Glomerular visceral epithelial cell (primary cell): ENCODE measurements around the gene DNASE2.
"Not testable (repeated sequence)": the region's sequence is repeated elsewhere in the genome, so short reads cannot be mapped to it uniquely, and the experiment has no call there.

ENCODE experiments used
- DNase-seq: peaks from one replicate; pipeline ENCODE4 v3.0.0-alpha.2; 2016; ENCODE audit errors: extremely low spot score

DNASE2 gene

DNA sequence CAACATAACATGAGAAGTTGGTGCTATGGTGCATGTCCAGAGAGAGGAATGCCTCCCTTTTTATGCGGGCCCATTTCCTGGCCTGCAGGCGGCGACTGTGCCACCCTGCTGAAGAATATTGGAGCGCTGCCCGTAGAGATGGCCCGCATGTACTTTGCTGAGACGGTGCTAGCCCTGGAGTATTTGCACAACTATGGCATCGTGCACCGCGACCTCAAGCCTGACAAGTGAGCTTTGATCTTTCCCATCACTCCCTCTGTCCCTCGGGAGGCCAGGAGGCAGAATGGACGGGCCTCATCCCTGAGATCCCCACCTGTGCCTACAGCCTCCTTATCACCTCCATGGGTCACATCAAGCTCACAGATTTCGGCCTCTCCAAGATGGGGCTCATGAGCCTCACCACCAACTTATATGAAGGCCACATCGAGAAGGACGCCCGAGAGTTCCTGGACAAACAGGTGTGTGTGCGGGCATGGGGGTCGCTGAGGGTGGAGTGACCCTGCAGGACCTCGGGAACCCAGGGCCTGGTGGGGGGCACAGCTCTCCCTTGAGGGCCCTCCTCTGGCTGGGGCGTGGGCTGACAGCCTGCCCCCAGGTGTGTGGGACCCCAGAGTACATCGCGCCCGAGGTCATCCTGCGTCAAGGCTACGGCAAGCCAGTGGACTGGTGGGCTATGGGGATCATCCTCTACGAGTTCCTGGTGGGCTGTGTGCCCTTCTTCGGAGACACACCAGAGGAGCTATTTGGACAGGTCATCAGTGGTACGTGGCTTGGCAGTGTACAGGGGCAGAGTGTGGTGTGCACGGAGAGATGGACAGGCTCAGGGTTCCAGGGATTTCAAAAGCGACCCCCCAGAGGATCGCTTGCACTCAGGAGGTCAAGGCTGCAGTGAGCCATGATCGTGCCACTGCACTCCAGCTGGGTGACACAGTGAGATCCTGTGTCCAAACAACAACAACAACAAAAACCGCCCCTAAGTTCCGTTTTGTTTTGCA is 16.2 kb downstream of the DNASE2 start:
- DNase-seq: no peak

- DNase-seq: no peak
Observed at GRCh38 chr19:12864143-12864542, 17.1 kb downstream of the DNASE2 start.

- no peak for DNase-seq
Observed at GRCh38 chr19:12859546-12859945, 21.7 kb downstream of the DNASE2 start.

DNA sequence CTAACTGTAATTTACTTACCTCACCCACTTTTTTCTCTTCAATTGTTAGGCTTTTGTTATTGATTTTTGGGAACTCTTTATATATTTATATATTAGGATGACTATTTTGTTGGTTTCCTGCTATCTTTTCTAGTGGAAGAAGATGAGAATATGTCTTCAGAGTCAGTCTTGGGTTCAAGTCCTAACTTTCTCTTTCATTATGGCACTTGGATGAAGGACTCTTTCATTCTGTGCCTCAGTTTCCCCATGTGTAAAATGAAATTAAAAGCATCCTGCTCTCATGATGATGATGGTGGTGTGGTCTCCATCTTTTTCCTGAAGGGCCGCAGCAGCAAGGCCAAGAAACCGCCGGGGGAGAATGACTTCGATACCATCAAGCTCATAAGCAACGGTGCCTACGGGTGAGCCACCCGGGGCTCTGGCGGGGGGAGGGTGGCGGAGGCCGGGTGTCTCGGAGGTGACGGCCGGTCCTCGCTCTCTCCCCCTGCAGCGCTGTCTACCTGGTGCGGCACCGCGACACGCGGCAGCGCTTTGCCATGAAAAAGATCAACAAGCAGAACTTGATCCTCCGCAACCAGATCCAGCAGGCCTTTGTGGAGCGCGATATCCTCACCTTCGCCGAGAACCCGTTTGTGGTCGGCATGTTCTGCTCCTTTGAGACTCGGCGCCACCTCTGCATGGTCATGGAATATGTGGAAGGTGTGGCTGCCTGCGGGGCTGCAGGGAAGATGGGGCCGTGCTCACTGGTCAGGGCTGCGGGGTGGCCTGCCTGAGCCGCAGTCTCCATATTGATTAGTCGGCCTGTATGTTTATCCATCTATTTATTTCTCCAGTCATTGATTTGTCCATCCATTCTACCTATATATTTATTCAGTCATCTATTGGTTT is 23.0 kb downstream of the DNASE2 start:
- DNase-seq: no peak

DNA sequence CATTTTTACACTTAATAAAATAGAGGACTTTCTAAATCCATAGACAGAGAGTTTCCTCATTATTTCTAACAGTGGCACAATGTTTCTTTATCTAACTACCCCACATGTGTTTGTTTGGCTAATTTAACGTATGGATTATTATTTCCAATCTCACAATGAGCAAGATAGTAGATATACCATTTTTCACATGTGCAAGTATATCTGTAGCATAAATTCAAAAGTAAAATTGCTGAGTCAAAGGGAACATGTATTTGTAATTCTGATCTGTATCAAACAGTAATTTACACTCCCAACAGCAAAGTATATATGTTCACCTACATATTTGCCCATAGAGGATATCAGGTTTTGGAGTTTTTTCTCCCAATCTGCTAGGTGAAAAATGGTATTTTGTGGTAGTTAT is 24.6 kb downstream of the DNASE2 start:
- no peak for DNase-seq

- DNase-seq: peak; percentile 84
Observed at GRCh38 chr19:12847159-12848139, 33.8 kb downstream of the DNASE2 start.

DNA sequence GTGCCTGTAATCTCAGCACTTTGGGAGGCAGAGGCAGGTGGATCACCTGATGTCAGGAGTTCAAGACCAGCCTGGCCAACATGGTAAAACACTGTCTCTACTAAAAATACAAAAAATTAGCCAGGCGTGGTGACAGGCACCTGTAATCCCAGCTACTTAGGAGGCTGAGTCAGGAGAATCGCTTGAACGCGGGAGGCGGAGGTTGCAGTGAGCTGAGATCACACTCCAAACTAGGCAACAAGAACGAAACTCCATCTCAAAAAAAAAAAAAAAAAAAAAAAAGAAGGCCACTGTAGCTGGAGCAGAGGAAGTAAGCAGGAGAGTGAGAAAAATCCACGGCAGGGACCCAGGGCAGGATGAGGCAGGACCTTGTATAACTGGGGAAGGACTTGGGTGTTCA is 34.6 kb downstream of the DNASE2 start:
- not testable (repeated sequence) for DNase-seq

GRCh38 chr19:12843999-12844732 is 37.1 kb downstream of the DNASE2 start:
- no peak for DNase-seq

DNA sequence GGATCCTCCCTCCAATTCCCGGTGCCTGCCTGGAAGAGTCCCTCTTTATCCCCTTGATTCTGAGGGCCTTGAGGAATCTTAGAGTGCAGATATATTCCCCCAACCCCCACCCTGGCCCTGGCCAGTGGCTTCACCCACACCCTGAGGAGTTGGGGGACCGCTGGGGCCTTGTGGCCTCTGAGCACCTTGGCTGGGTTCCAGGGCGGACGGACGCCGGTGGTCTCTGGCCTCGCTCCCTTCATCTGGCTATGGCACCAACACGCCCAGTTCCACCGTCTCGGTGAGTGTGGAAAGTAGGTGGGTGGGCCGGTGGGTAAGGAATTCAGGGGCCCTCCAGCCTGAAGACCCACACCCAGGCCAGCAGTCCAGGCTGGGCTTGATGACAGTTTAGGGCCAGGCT is 37.9 kb downstream of the DNASE2 start:
- DNase-seq: no peak

- no peak for DNase-seq
Observed at GRCh38 chr19:12842511-12842910, 38.7 kb downstream of the DNASE2 start.

- no peak for DNase-seq
Observed at GRCh38 chr19:12841094-12841493, 40.2 kb downstream of the DNASE2 start.

- DNase-seq: peak; percentile 74
Observed at GRCh38 chr19:12840091-12841079, 40.9 kb downstream of the DNASE2 start.

- DNase-seq: no peak
Observed at GRCh38 chr19:12838886-12839756, 42.1 kb downstream of the DNASE2 start.

DNA sequence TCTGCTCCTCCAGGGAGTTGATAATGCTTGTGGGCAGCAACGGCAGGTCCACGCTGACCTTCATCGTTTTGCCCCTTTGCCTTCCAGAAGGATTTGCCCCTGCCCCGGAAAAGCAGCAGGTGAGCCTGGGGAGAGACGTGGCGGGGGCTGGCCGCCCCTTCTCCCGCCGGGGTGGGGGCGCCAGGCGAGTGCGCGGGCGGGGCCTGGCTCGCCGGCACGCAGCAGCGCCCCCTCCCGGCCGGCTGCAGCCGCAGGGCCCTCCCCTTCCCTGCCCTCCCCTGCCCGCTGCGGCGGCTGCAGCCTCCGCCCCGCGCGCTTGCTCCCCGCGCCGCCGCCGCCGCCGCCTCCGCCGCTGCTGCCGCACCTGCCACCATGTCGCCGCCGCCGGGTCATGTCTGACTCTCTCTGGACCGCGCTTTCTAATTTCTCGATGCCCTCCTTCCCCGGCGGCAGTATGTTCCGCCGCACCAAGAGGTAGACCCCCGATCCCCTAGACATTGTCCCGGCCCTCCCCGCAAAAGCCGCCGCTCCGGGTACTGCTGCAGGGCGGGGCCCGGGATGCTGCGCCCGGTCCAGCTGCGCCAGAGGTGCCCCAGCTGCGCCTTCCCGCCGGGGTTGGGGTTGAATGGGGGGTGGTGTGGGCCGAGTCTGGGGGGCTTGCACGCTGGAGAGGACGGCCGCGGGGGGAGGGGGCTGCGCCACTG is 42.9 kb downstream of the DNASE2 start, which contains the start of gene MAST1:
MAST1 (plus strand) TSS at position 334 of the 704 bp plus-strand sequence; CDS start at position 392, 58 bp downstream.
- peak; percentile 45 for DNase-seq

DNA sequence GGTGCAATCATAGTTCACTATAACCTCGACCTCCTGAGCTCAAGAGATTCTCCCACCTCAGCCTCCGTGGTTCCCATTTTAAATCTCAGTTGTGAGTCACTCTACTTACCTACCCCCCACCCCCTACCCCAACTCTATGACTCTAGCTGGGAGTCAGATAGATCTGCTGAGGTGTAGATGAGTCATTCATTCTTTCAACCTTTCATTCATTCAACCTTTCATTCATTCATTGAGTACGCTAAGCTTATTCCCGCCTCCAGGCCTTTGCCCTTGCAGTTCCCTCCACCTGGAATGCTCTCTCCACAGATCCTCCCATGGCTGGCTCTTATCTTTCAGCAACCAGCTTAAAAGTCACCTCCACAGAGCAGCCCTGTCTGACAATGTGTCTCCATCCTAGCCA is 44.0 kb downstream of the DNASE2 start:
- DNase-seq: no peak

- no peak for DNase-seq
Observed at GRCh38 chr19:12836529-12836863, 44.8 kb downstream of the DNASE2 start.

DNA sequence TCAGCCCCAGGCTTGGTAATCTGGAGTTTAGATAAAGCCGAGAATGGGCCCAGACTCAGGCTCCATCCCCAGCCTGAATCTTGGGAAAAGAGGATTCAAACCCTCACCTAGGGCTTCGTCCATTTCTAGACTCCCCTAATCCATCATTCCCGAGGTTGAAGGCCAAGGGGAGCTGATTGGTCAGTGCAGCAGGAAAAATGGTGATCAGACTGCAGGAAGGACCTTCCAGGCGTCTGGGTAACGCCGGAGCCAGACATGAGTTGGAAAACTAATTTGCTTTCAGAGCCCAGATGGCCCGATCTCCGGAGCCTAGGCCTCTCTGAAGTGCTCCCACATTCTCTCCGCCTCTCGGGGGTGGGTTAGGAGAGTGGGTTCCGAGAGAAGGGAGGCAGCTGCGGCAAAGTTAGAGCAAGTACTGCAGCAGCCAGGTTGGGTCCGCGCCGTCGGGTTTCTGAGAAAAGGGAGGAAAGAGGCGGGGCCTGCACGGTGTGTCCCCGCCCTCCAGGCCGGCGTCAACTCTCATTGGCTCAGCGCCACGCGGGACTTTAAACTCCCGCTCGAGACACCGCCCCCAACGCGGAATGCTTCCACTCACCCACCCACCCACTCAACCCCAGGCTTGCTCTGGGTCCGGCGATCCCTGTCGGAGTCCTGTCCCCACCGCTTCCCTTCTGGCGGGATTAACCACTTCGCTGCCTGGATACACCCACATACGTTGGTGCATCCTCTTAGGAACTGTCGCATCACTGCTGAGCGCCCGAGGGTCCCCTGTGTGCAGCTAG is 46.1 kb downstream of the DNASE2 start:
- DNase-seq: no peak
